Activated T-cell treated with anti-CD3 and anti-CD28 coated beads for 48 hours (primary cell): Measurements from ENCODE around the gene TAF11L5.
"Not testable (repeated sequence)": the region's sequence is repeated elsewhere in the genome, so short reads cannot be mapped to it uniquely, and the experiment has no call there.

Source experiments
- DNase-seq: peaks from one replicate; pipeline ENCODE4 v3.0.0-alpha.2; 2020; ENCODE audit warnings: low read depth

TAF11L5 gene

GRCh38 chr5:17524935-17525334 is at the start of gene TAF11L5:
TSS of gene TAF11L5 (plus strand) at chr5:17525235.
- not testable (repeated sequence) for DNase-seq

- no peak for DNase-seq
Measured at GRCh38 chr5:17477043-17477442, 48.0 kb upstream of the TAF11L5 start.

GRCh38 chr5:17477573-17478265 is 47.3 kb upstream of the TAF11L5 start:
- no peak for DNase-seq

- DNase-seq = no peak
Measured at GRCh38 chr5:17481378-17481777, 43.7 kb upstream of the TAF11L5 start.

GRCh38 chr5:17482790-17483189 is 42.2 kb upstream of the TAF11L5 start:
- DNase-seq = no peak

- DNase-seq = not testable (repeated sequence)
Measured at GRCh38 chr5:17486464-17487173, 38.4 kb upstream of the TAF11L5 start.

GRCh38 chr5:17487174-17487512 is 37.9 kb upstream of the TAF11L5 start:
- no peak for DNase-seq

GRCh38 chr5:17491257-17491656 is 33.8 kb upstream of the TAF11L5 start:
- not testable (repeated sequence) for DNase-seq

- DNase-seq = no peak
Measured at GRCh38 chr5:17492770-17493169, 32.3 kb upstream of the TAF11L5 start.

GRCh38 chr5:17497446-17497845 is 27.6 kb upstream of the TAF11L5 start:
- DNase-seq = no peak

- not testable (repeated sequence) for DNase-seq
Measured at GRCh38 chr5:17497931-17498330, 27.1 kb upstream of the TAF11L5 start, which contains the start of gene TAF11L2. TSS of gene TAF11L2 (plus strand) at chr5:17498231.

GRCh38 chr5:17511775-17512325 is 13.2 kb upstream of the TAF11L5 start:
- no peak for DNase-seq

- not testable (repeated sequence) for DNase-seq
Measured at GRCh38 chr5:17517526-17517925, 7.5 kb upstream of the TAF11L5 start.

- not testable (repeated sequence) for DNase-seq
Measured at GRCh38 chr5:17518067-17518466, 7.0 kb upstream of the TAF11L5 start, which contains the start of gene TAF11L3. TSS of gene TAF11L3 (plus strand) at chr5:17518367.

- DNase-seq = not testable (repeated sequence)
Measured at GRCh38 chr5:17519508-17519907, 5.5 kb upstream of the TAF11L5 start.

GRCh38 chr5:17521501-17521900 is 3.5 kb upstream of the TAF11L5 start, which contains the start of gene TAF11L4:
TSS of gene TAF11L4 (plus strand) at chr5:17521801.
- not testable (repeated sequence) for DNase-seq

- DNase-seq = not testable (repeated sequence)
Measured at GRCh38 chr5:17526504-17526903, 1.5 kb downstream of the TAF11L5 start.

- not testable (repeated sequence) for DNase-seq
Measured at GRCh38 chr5:17528369-17528768, 3.3 kb downstream of the TAF11L5 start, which contains the start of gene TAF11L6. TSS of gene TAF11L6 (plus strand) at chr5:17528669.
